ENCODE measurements around the gene ACSL5.

GRCh38 chr10:112448888-112449287 lies 75.0 kb downstream of the ACSL5 start:
- TF ChIP-seq POLR2A (IDR thresholded peaks at IDR 0.05) (no peak), CTCF (IDR thresholded peaks at IDR 0.05) (no peak)

Measured in lower leg skin (tissue), 3 donors.